DMS153 (cell line): ENCODE measurements around the gene CYP51A1.
"Not testable (repeated sequence)": the region's sequence is repeated elsewhere in the genome, so short reads cannot be mapped to it uniquely, and the experiment has no call there.

Experiments used
- DNase-seq: peaks from one replicate; lab custom pipeline; 2025; lab: John Stamatoyannopoulos, UW

The CYP51A1 gene

GRCh38 chr7:92131093-92131492 is 3.2 kb downstream of the CYP51A1 start:
- DNase-seq, result no peak

DNA sequence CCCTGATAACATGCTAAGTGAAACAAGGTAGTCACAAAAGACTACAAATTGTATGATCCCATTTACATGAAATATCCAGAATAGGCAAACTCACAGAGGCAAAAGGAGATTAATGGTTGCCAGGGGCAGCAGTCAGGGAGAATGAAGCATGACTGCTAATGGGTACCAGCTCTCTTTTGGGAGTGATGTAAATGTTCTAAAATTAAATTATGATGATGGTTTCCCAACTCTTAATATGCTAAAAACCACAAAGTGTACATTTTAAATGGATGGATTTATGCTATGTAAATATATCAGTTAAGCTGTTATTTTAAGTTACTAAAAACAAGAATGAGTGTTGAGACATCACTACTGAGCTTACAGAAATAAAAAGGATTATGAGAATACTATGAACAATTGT is 12.6 kb downstream of the CYP51A1 start:
- DNase-seq, result no peak

GRCh38 chr7:92119213-92119759 is 15.0 kb downstream of the CYP51A1 start:
- DNase-seq, result peak; percentile 21

GRCh38 chr7:92116949-92117348 is 17.3 kb downstream of the CYP51A1 start:
- no peak for DNase-seq

DNA sequence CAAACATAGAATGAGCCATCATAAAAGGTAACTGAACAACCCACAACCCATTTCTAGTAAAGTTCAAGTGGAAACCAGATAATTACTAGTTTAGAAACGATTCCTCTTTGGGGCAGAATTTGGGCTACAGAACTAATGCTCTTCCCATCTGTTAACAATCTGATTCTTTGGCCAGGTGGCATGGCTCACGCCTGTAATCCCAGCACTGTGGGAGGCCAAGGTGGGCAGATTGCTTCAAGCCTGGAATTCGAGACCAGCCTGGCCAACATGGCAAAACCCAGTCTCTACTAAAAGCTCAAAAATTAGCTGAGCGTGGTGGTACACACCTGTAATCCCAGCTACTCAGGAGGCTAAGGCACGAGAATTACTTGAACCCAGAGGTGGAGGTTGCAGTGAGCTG is 18.5 kb downstream of the CYP51A1 start:
- DNase-seq, result no peak

DNA sequence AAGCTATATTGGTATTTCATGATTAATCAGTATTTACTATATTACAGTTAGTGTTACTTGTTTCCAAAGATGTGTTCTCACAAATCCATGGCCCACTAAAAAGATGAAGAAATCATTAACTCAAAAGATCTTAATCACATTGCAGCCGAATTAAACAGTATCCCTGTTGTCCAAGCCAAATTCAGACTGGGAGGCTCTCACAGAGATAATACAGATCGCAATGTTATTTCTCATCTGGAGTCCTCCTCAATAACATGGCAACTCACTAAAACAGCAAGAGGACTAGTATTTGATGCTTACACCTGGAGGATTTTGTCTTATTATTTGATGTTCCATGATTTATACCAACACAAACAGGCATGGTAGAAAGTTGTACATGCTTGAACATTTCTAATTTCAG is 23.4 kb downstream of the CYP51A1 start:
- DNase-seq, result no peak

DNA sequence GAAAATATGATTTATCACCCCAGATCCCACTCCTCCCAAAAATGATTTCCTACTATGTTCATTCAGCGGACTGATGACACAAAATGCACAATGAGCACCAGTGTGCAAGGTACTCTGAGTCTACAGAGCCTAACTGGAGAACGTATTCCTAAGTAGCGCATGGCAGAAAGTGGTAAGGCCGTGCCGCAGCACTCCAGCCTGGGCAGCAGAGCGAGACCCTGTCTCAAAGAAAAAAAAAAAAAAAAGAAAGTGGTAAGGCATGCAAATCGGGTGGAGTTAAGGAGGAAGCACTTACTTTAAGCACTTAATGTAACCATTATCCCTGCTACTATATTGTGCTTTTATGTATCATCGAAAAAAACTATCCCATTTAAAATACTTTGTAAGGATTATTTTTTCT is 25.5 kb downstream of the CYP51A1 start:
- no peak for DNase-seq

DNA sequence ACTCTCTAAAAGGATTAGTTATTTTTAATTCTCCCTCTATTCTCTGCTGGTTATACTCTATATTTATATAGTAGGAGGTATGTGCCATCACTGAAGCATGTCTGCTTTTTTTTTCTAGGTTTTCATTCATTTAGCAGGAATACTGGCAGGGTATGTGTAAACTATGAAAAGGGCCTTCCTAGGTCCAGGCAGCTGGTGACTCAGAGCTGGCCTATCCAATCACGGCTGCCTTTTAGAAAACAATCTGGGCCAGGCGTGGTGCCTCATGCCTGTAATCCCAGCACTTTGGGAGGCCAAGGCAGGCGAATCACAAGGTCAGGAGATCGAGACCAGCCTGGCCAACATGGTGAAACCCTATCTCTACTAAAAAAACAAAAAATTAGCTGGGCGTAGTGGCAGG is 31.4 kb downstream of the CYP51A1 start:
- not testable (repeated sequence) for DNase-seq

- no peak for DNase-seq
Observed at GRCh38 chr7:92100534-92100933, 33.7 kb downstream of the CYP51A1 start.

- DNase-seq, result no peak
Observed at GRCh38 chr7:92095380-92095779, 38.9 kb downstream of the CYP51A1 start.

GRCh38 chr7:92092210-92092609 is 42.1 kb downstream of the CYP51A1 start:
- no peak for DNase-seq

DNA sequence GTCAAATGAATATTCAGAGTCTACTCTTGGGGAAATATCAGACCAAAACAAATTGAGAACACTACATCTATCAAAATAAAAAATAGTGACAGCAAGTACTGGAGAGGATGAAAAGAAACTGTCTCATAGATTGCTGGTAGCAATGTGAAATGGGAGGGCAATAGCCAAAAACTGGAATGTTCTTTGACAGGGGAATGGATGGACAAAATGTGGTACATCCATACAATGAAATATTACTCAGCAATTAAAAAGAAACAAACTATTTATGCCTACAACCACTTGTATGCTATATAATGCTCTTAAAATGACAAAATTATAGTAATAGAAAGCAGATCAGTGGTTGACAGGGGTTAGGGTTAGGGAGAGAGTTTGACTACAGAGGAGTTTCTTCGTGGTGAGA is 46.0 kb downstream of the CYP51A1 start:
- no peak for DNase-seq

DNA sequence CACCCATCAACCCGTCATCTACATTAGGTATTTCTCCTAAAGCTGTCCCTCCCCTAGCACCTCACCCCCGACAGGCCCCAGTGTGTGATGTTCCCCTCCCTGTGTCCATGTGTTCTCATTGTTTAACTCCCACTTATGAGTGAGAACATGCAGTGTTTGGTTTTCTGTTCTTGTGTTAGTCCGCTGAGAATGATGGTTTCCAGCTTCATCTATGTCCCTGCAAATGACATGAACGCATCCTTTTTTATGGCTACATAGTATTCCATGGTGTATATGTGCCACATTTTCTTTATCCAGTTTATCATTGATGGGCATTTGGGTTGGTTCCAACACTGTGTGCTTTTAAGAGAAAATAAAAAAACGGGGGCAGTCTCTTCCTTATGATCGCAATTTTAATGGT is 50.4 kb downstream of the CYP51A1 start:
- not testable (repeated sequence) for DNase-seq

GRCh38 chr7:92076509-92076908 is 57.8 kb downstream of the CYP51A1 start:
- no peak for DNase-seq

DNA sequence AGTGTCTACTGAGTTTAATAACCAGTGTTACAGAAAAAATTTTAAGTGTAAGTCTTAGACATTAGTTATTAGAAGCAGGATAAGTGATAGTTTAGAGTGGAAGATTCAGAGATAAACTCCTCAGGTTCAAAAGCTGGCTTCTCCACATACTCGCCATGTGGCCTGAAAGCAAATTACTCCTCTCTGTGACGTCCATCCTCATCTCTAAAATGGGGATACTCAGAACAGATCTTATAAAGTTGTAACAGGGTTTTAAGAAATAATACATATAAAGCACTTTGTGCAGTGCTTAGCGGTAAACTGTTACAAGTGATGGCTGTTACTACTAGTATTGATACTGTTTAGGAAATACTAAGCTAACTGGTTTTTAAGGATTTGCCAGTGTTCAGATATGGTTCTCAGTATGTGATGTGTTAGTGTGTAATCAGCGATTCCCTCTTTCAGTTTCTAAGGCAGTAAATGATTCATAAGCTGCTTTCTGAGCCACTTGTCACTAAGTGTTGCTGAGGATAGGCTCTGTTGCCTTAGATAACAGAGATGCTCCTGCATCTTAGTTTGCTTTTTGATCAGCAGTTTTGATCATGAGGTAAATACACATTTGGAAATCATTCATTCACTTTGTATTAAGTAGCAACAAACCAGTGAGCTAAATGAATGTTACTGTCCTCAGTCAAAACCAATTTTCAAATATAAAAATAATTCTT is 58.7 kb downstream of the CYP51A1 start:
- no peak for DNase-seq

- DNase-seq, result no peak
Observed at GRCh38 chr7:92072708-92073107, 61.6 kb downstream of the CYP51A1 start.

- DNase-seq, result no peak
Observed at GRCh38 chr7:92072121-92072520, 62.2 kb downstream of the CYP51A1 start.

GRCh38 chr7:92071032-92071431 is 63.2 kb downstream of the CYP51A1 start:
- no peak for DNase-seq

DNA sequence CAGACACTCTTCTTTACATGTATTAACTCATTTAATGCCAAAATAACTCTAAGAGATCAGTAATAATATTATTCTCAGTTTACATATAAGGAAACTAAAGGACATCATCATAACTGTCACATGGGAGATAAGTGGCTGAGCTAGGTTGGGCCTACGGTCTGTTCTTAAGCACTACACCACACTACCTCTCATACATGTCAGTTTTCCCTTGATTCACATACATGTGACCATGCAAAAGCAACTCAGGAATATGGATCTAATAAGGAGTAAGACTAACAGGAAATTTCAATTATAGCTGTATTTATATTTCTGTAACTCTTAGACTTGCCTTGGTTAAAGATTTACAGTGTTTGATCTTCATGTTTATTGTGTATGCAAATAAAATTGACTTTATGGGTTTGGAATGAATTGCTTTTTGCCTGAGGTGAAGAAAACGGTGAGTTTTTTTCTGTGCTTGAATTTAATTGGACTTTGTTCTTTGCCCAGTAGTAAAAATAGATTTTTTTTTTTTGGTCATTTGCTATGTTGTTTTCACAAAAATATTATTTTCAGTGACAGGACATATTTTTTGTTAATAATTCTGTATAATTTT is 69.7 kb downstream of the CYP51A1 start:
- no peak for DNase-seq
